ENCODE measurements around the gene FBLN7. TPM values are rescaled to one million over a fixed set of nuclear protein-coding genes. Genes with fewer than 3 reads are reported as not detected.

FBLN7 gene
- polyA plus RNA-seq, 1 donor, result 1.7 TPM

- Histone ChIP-seq H3K27ac (ENCODE audit: low read length) (no peak overlapping the region), H3K4me1 (ENCODE audit: control insufficient read depth, insufficient read depth, low read length) (no peaks in the 10 kb centered on the region), H3K27me3 (ENCODE audit: control insufficient read depth, insufficient read depth, low read length) (no peaks in the 10 kb centered on the region), H3K4me3 (ENCODE audit: low read length) (no peak overlapping the region), H3K9me3 (ENCODE audit: control insufficient read depth, low read depth, low read length) (peaks cover 4% of the 10 kb centered on the region), H3K36me3 (ENCODE audit: control insufficient read depth, insufficient read depth, low read length) (no peaks in the 10 kb centered on the region)
- WGBS (ENCODE audit: insufficient coverage, low lambda C conversion rate), result no CpG with 5 or more reads among the region's 21 CpGs
- no peak for DNase-seq
Observed at GRCh38 chr2:112156152-112156986, 18.2 kb downstream of the FBLN7 start.

GRCh38 chr2:112157472-112157871, 19.3 kb downstream of the FBLN7 start:
- Histone ChIP-seq H3K36me3 (ENCODE audit: control insufficient read depth, insufficient read depth, low read length) (no peaks in the 10 kb centered on the region), H3K27ac (ENCODE audit: low read length) (no peak overlapping the region), H3K9me3 (ENCODE audit: control insufficient read depth, low read depth, low read length) (peaks cover 4% of the 10 kb centered on the region), H3K27me3 (ENCODE audit: control insufficient read depth, insufficient read depth, low read length) (no peaks in the 10 kb centered on the region), H3K4me1 (ENCODE audit: control insufficient read depth, insufficient read depth, low read length) (no peaks in the 10 kb centered on the region), H3K4me3 (ENCODE audit: low read length) (no peak overlapping the region)
- WGBS (ENCODE audit: insufficient coverage, low lambda C conversion rate), result no CpG with 5 or more reads among the region's 3 CpGs
- no peak for DNase-seq

- Histone ChIP-seq H3K9me3 (ENCODE audit: control insufficient read depth, low read depth, low read length) (peaks cover 4% of the 10 kb centered on the region), H3K4me1 (ENCODE audit: control insufficient read depth, insufficient read depth, low read length) (no peaks in the 10 kb centered on the region), H3K4me3 (ENCODE audit: low read length) (no peak overlapping the region), H3K27ac (ENCODE audit: low read length) (no peak overlapping the region), H3K36me3 (ENCODE audit: control insufficient read depth, insufficient read depth, low read length) (no peaks in the 10 kb centered on the region), H3K27me3 (ENCODE audit: control insufficient read depth, insufficient read depth, low read length) (no peaks in the 10 kb centered on the region)
- no peak for DNase-seq
- no CpG with 5 or more reads among the region's 31 CpGs for WGBS (ENCODE audit: insufficient coverage, low lambda C conversion rate)
Observed at GRCh38 chr2:112159454-112159921, 21.3 kb downstream of the FBLN7 start.

GRCh38 chr2:112160283-112161250, 22.4 kb downstream of the FBLN7 start:
- H3K4me1 ChIP-seq (ENCODE audit: control insufficient read depth, insufficient read depth, low read length), result no peaks in the 10 kb centered on the region
- H3K27me3 ChIP-seq (ENCODE audit: control insufficient read depth, insufficient read depth, low read length), result no peaks in the 10 kb centered on the region
- H3K27ac ChIP-seq (ENCODE audit: low read length), result no peak overlapping the region
- no peaks in the 10 kb centered on the region for H3K36me3 ChIP-seq (ENCODE audit: control insufficient read depth, insufficient read depth, low read length)
- H3K9me3 ChIP-seq (ENCODE audit: control insufficient read depth, low read depth, low read length), result peaks cover 4% of the 10 kb centered on the region
- 98% methylated on average over 5 of the region's 52 CpGs for WGBS (ENCODE audit: insufficient coverage, low lambda C conversion rate)
- no peak overlapping the region for H3K4me3 ChIP-seq (ENCODE audit: low read length)
- no peak for DNase-seq

- Histone ChIP-seq H3K4me1 (ENCODE audit: control insufficient read depth, insufficient read depth, low read length) (no peaks in the 10 kb centered on the region), H3K36me3 (ENCODE audit: control insufficient read depth, insufficient read depth, low read length) (no peaks in the 10 kb centered on the region), H3K9me3 (ENCODE audit: control insufficient read depth, low read depth, low read length) (peaks cover 4% of the 10 kb centered on the region), H3K4me3 (ENCODE audit: low read length) (no peak overlapping the region), H3K27ac (ENCODE audit: low read length) (no peak overlapping the region), H3K27me3 (ENCODE audit: control insufficient read depth, insufficient read depth, low read length) (no peaks in the 10 kb centered on the region)
- no CpG with 5 or more reads among the region's 9 CpGs for WGBS (ENCODE audit: insufficient coverage, low lambda C conversion rate)
- DNase-seq, result no peak
Observed at GRCh38 chr2:112161431-112162145, 23.4 kb downstream of the FBLN7 start.

GRCh38 chr2:112162341-112162740, 24.2 kb downstream of the FBLN7 start:
- Histone ChIP-seq H3K27ac (ENCODE audit: low read length) (no peak overlapping the region), H3K27me3 (ENCODE audit: control insufficient read depth, insufficient read depth, low read length) (no peaks in the 10 kb centered on the region), H3K9me3 (ENCODE audit: control insufficient read depth, low read depth, low read length) (peaks cover 4% of the 10 kb centered on the region), H3K4me3 (ENCODE audit: low read length) (no peak overlapping the region), H3K36me3 (ENCODE audit: control insufficient read depth, insufficient read depth, low read length) (no peaks in the 10 kb centered on the region), H3K4me1 (ENCODE audit: control insufficient read depth, insufficient read depth, low read length) (no peaks in the 10 kb centered on the region)
- WGBS (ENCODE audit: insufficient coverage, low lambda C conversion rate), result no CpG with 5 or more reads among the region's 6 CpGs
- DNase-seq, result no peak

GRCh38 chr2:112162956-112163355, 24.8 kb downstream of the FBLN7 start:
- Histone ChIP-seq H3K27ac (ENCODE audit: low read length) (no peak overlapping the region), H3K27me3 (ENCODE audit: control insufficient read depth, insufficient read depth, low read length) (no peaks in the 10 kb centered on the region), H3K9me3 (ENCODE audit: control insufficient read depth, low read depth, low read length) (peaks cover 4% of the 10 kb centered on the region), H3K36me3 (ENCODE audit: control insufficient read depth, insufficient read depth, low read length) (no peaks in the 10 kb centered on the region), H3K4me1 (ENCODE audit: control insufficient read depth, insufficient read depth, low read length) (no peaks in the 10 kb centered on the region), H3K4me3 (ENCODE audit: low read length) (no peak overlapping the region)
- WGBS (ENCODE audit: insufficient coverage, low lambda C conversion rate), result no CpG with 5 or more reads among the region's 11 CpGs
- no peak for DNase-seq

GRCh38 chr2:112163541-112163981, 25.4 kb downstream of the FBLN7 start:
- 100% methylated on average over 1 of the region's 9 CpGs for WGBS (ENCODE audit: insufficient coverage, low lambda C conversion rate)
- Histone ChIP-seq H3K36me3 (ENCODE audit: control insufficient read depth, insufficient read depth, low read length) (no peaks in the 10 kb centered on the region), H3K4me3 (ENCODE audit: low read length) (no peak overlapping the region), H3K4me1 (ENCODE audit: control insufficient read depth, insufficient read depth, low read length) (no peaks in the 10 kb centered on the region), H3K9me3 (ENCODE audit: control insufficient read depth, low read depth, low read length) (peaks cover 4% of the 10 kb centered on the region), H3K27ac (ENCODE audit: low read length) (no peak overlapping the region), H3K27me3 (ENCODE audit: control insufficient read depth, insufficient read depth, low read length) (no peaks in the 10 kb centered on the region)
- DNase-seq, result no peak

- no peak for DNase-seq
- Histone ChIP-seq H3K9me3 (ENCODE audit: control insufficient read depth, low read depth, low read length) (no peaks in the 10 kb centered on the region), H3K4me1 (ENCODE audit: control insufficient read depth, insufficient read depth, low read length) (no peaks in the 10 kb centered on the region), H3K36me3 (ENCODE audit: control insufficient read depth, insufficient read depth, low read length) (no peaks in the 10 kb centered on the region), H3K27me3 (ENCODE audit: control insufficient read depth, insufficient read depth, low read length) (no peaks in the 10 kb centered on the region), H3K4me3 (ENCODE audit: low read length) (no peak overlapping the region), H3K27ac (ENCODE audit: low read length) (no peak overlapping the region)
- 100% methylated on average over 1 of the region's 11 CpGs for WGBS (ENCODE audit: insufficient coverage, low lambda C conversion rate)
Observed at GRCh38 chr2:112164876-112165275, 26.7 kb downstream of the FBLN7 start.

GRCh38 chr2:112165296-112165695, 27.1 kb downstream of the FBLN7 start:
- Histone ChIP-seq H3K36me3 (ENCODE audit: control insufficient read depth, insufficient read depth, low read length) (no peaks in the 10 kb centered on the region), H3K27ac (ENCODE audit: low read length) (no peak overlapping the region), H3K4me3 (ENCODE audit: low read length) (no peak overlapping the region), H3K4me1 (ENCODE audit: control insufficient read depth, insufficient read depth, low read length) (no peaks in the 10 kb centered on the region), H3K9me3 (ENCODE audit: control insufficient read depth, low read depth, low read length) (no peaks in the 10 kb centered on the region), H3K27me3 (ENCODE audit: control insufficient read depth, insufficient read depth, low read length) (no peaks in the 10 kb centered on the region)
- DNase-seq, result no peak
- WGBS (ENCODE audit: insufficient coverage, low lambda C conversion rate), result no CpG with 5 or more reads among the region's 4 CpGs
